ENCODE data around the gene LPAR5.

DNA sequence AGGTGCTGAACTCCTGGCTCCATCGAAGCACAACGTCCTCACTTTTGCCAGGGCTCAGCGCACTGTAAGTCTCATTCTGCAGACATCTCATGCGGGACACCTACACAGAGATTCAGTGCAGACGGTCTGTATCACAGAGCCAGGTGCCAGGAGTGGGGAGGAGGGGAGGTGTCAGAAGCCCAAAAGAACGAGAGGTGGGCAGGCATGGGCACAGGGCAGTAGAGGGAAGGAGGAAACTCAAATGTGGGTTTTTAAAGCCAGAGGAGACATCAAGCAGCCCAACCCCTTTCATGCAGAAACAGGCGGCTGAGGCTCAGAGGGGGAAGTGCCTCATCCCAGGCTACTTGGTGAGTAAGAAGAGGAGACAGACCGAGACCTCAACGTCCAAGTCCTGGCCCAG lies 2.5 kb upstream of the LPAR5 start:
- TF ChIP-seq POLR2A (IDR thresholded peaks at IDR 0.05), result no peak
- TF ChIP-seq, protein P1, sequence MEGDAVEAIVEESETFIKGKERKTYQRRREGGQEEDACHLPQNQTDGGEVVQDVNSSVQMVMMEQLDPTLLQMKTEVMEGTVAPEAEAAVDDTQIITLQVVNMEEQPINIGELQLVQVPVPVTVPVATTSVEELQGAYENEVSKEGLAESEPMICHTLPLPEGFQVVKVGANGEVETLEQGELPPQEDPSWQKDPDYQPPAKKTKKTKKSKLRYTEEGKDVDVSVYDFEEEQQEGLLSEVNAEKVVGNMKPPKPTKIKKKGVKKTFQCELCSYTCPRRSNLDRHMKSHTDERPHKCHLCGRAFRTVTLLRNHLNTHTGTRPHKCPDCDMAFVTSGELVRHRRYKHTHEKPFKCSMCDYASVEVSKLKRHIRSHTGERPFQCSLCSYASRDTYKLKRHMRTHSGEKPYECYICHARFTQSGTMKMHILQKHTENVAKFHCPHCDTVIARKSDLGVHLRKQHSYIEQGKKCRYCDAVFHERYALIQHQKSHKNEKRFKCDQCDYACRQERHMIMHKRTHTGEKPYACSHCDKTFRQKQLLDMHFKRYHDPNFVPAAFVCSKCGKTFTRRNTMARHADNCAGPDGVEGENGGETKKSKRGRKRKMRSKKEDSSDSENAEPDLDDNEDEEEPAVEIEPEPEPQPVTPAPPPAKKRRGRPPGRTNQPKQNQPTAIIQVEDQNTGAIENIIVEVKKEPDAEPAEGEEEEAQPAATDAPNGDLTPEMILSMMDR (IDR thresholded peaks at IDR 0.05), result no peak
- TF ChIP-seq POLR2AphosphoS5 (IDR thresholded peaks at IDR 0.05), result no peak
- TF ChIP-seq EP300 (IDR thresholded peaks at IDR 0.05; ENCODE audit: low read depth), result no peak

Measured in transverse colon (tissue), 4 donors.